Hepatocyte (in vitro differentiated cells): ENCODE measurements around the gene NOS1. TPM values are rescaled to one million over a fixed set of nuclear protein-coding genes. Genes with fewer than 3 reads are reported as not detected.

ENCODE experiments used
- DNase-seq: peaks from one replicate; pipeline ENCODE4 v3.0.0-alpha.2; 2016; ENCODE audit warnings: low spot score
- H2AFZ ChIP-seq: fragments of 200-600 bp; sonication (generic); 2 replicates; pipeline ENCODE4 v1.6.0; 2016; ENCODE audit warnings: antibody characterized with exemption, mild to moderate bottlenecking
- H3K27ac ChIP-seq: fragments of 200-600 bp; sonication (generic); 2 replicates; pipeline ENCODE4 v1.5.1; 2016; ENCODE audit warnings: mild to moderate bottlenecking
- H3K27me3 ChIP-seq: fragments of 200-600 bp; sonication (generic); 2 replicates; pipeline ENCODE4 v1.6.1; 2016
- H3K36me3 ChIP-seq: fragments of 200-600 bp; sonication (generic); replicated peaks from 2 replicates; pipeline ENCODE4 v1.5.1; 2016; ENCODE audit warnings: low read depth; ENCODE audit not compliant: insufficient read depth
- H3K4me1 ChIP-seq: fragments of 200-600 bp; sonication (generic); 2 replicates; pipeline ENCODE4 v1.5.1; 2016; ENCODE audit warnings: mild to moderate bottlenecking, moderate library complexity; ENCODE audit not compliant: insufficient read depth
- H3K4me2 ChIP-seq: fragments of 200-600 bp; sonication (generic); 2 replicates; pipeline ENCODE4 v1.6.0; 2016
- H3K4me3 ChIP-seq: fragments of 200-600 bp; sonication (generic); 2 replicates; pipeline ENCODE4 v1.5.1; 2016; ENCODE audit warnings: mild to moderate bottlenecking
- H3K79me2 ChIP-seq: fragments of 200-600 bp; sonication (generic); 2 replicates; pipeline ENCODE4 v1.6.0; 2017; ENCODE audit warnings: mild to moderate bottlenecking
- H3K9me2 ChIP-seq: fragments of 200-600 bp; sonication (generic); replicated peaks from 2 replicates; pipeline ENCODE4 v1.6.0; 2017; ENCODE audit warnings: mild to moderate bottlenecking; ENCODE audit not compliant: insufficient read depth
- H3K9me3 ChIP-seq: fragments of 200-600 bp; sonication (generic); 2 replicates; pipeline ENCODE4 v1.5.1; 2016; ENCODE audit warnings: low read depth, mild to moderate bottlenecking
- H4K20me1 ChIP-seq: fragments of 200-600 bp; sonication (generic); 2 replicates; pipeline ENCODE4 v1.6.0; 2016; ENCODE audit warnings: mild to moderate bottlenecking; ENCODE audit not compliant: insufficient read depth, poor library complexity, severe bottlenecking
- EZH2 ChIP-seq: fragments of 200-600 bp; sonication (generic); IDR thresholded peaks from 2 replicates; pipeline ENCODE4 v1.6.1; 2016; ENCODE audit warnings: antibody characterized with exemption, mild to moderate bottlenecking, borderline replicate concordance
- EZH2phosphoT487 ChIP-seq: fragments of 200-600 bp; sonication (generic); IDR thresholded peaks from one replicate; pipeline ENCODE4 v1.6.1; 2018; ENCODE audit warnings: antibody characterized with exemption, mild to moderate bottlenecking, low read depth, moderate library complexity; ENCODE audit not compliant: unreplicated experiment, severe bottlenecking
- WGBS: methylation state at CpG from one replicate; pipeline ENCODE4 v1.1.6; 2016; ENCODE audit warnings: low lambda C conversion rate; ENCODE audit errors: missing lambda C conversion rate; 5-methylcytosine and 5-hydroxymethylcytosine counted together
- polyA plus RNA-seq: library from polyadenylated mRNA; unstranded; fragments of >200 nt; fragmentation: Nextera tagmentation; extraction: Ambion mirVana; gene quantifications from 2 replicates; pipeline ENCODE4 v1.2.1, GENCODE V29; 2016
- total RNA-seq: library from RNA; depleted of rRNA; stranded (reverse); fragments of >200 nt; gene quantifications from 2 replicates; pipeline ENCODE4 v1.2.3, GENCODE V29; 2014
- TF ChIP-seq, protein P1 (sequence below): fragments of 200-600 bp; sonication (generic); IDR thresholded peaks from 2 replicates; pipeline ENCODE4 v1.5.1; 2016; ENCODE audit warnings: antibody characterized with exemption, mild to moderate bottlenecking; ENCODE audit not compliant: poor library complexity

The NOS1 gene
- total and polyA plus RNA-seq, 2 experiments from 2014 or later: not detected

DNA sequence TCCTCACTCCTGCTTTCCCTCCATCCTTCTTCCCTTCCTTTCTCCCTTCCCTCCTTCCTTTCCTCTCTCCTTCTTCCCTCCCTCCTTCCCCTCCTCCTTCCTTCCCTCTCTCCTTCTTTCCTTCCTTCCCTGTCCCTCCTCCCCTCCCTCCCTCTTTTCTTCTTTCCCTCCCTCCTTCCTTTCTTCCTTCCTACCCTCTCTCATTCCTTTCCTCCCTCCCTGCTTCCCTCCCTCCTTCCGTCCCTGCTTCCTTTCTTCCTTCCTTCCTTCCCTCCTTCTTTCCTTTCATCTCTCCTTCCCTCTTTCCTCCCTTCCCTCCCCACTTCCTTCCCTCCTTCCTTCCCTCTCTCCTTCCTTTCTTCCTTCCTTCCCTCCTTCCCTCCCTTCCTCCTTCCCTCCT, 39.0 kb downstream of the NOS1 start:
- Histone ChIP-seq H3K9me2 (no peaks in the 10 kb centered on the region), H3K4me3 (no peak overlapping the region), H3K27ac (no peak overlapping the region), H3K9me3 (no peaks in the 10 kb centered on the region), H3K79me2 (no peaks in the 10 kb centered on the region), H4K20me1 (no peaks in the 10 kb centered on the region), H2AFZ (no peak overlapping the region), H3K27me3 (peaks cover 5% of the 10 kb centered on the region), H3K4me2 (no peak overlapping the region), H3K4me1 (no peaks in the 10 kb centered on the region), H3K36me3 (no peaks in the 10 kb centered on the region)
- no peak for DNase-seq
- TF ChIP-seq EZH2phosphoT487 (no peak), EZH2 (no peak)
- TF ChIP-seq, protein P1, sequence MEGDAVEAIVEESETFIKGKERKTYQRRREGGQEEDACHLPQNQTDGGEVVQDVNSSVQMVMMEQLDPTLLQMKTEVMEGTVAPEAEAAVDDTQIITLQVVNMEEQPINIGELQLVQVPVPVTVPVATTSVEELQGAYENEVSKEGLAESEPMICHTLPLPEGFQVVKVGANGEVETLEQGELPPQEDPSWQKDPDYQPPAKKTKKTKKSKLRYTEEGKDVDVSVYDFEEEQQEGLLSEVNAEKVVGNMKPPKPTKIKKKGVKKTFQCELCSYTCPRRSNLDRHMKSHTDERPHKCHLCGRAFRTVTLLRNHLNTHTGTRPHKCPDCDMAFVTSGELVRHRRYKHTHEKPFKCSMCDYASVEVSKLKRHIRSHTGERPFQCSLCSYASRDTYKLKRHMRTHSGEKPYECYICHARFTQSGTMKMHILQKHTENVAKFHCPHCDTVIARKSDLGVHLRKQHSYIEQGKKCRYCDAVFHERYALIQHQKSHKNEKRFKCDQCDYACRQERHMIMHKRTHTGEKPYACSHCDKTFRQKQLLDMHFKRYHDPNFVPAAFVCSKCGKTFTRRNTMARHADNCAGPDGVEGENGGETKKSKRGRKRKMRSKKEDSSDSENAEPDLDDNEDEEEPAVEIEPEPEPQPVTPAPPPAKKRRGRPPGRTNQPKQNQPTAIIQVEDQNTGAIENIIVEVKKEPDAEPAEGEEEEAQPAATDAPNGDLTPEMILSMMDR: no peak
- no CpG with 5 or more reads among the region's 1 CpG for WGBS

DNA sequence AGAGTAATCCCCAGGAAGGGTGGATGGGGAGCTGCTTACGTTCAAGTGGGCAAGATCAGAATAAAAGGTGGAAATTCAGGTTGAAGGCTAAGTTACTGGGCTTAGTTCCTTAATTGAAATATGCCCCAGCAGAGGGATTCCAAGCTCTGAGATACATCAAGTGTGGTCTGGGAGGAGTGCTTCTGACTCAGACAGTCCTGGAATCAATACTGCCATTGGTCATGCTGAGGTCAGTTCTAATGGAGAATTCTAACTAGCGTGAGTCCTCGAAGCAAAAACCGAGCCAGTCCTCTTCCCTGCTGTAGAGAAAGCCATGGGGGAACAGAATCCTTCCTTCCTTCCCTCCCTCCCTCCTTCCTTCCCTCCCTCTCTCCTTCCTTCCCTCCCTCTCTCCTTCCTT, 39.9 kb downstream of the NOS1 start:
- H3K4me3 ChIP-seq: no peak overlapping the region
- 83% methylated on average over 4 of the region's 4 CpGs for WGBS
- H3K9me3 ChIP-seq: no peaks in the 10 kb centered on the region
- peaks cover 5% of the 10 kb centered on the region for H3K27me3 ChIP-seq
- no peak overlapping the region for H3K27ac ChIP-seq
- H3K9me2 ChIP-seq: no peaks in the 10 kb centered on the region
- no peak overlapping the region for H3K4me2 ChIP-seq
- no peak overlapping the region for H2AFZ ChIP-seq
- no peaks in the 10 kb centered on the region for H3K36me3 ChIP-seq
- H3K4me1 ChIP-seq: no peaks in the 10 kb centered on the region
- no peak for TF ChIP-seq EZH2
- TF ChIP-seq, protein P1: no peak
- no peak for TF ChIP-seq EZH2phosphoT487
- H4K20me1 ChIP-seq: no peaks in the 10 kb centered on the region
- no peak for DNase-seq
- H3K79me2 ChIP-seq: no peaks in the 10 kb centered on the region

DNA sequence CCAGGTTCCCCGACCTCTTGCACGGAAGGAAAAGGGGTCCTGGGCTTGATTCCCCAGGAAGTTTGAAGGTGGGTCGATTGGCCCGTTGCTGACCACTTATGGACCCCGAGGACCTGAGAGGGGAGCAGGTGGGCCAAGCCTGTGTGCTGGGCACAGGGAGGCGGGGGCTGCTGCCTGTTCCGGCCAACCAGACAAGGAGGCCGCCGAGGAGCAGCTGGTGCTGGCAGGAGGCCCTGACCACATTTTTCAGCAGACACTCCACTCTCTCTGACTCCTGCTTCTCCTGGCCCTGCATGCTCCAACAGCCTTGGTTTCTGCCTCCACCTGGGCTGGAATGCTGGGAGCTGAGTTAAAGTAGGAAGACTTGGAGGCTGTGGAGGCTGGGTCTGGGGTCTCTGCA, 42.8 kb downstream of the NOS1 start:
- Histone ChIP-seq H3K9me3 (no peaks in the 10 kb centered on the region), H3K4me2 (no peak overlapping the region), H2AFZ (no peak overlapping the region), H3K9me2 (no peaks in the 10 kb centered on the region), H3K27me3 (peaks cover 5% of the 10 kb centered on the region), H3K36me3 (no peaks in the 10 kb centered on the region), H3K4me1 (no peaks in the 10 kb centered on the region), H4K20me1 (no peaks in the 10 kb centered on the region), H3K27ac (no peak overlapping the region), H3K4me3 (no peak overlapping the region), H3K79me2 (no peaks in the 10 kb centered on the region)
- TF ChIP-seq, protein P1: no peak
- TF ChIP-seq EZH2phosphoT487: no peak
- no peak for TF ChIP-seq EZH2
- WGBS: 84% methylated on average over 9 of the region's 9 CpGs
- DNase-seq: no peak

DNA sequence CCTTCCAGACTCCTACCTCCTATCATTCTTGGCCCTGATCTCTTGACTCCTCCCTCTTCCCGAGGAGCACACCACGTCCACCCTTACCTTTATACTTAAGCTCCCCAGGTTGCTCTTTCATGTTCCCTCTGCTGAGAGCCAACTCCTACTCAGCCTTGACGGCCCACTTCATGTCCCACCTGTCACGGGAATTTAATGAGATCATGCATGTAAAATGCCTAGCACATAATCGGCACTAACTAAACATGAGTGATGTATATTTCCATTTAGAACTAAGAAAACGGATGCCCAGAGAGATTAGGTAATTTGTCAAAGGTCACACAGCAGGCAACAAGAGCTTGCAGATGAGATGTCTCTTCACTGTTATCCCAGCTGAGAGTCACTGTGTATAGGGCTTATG, 45.1 kb downstream of the NOS1 start:
- no peak for DNase-seq
- Histone ChIP-seq H2AFZ (no peak overlapping the region), H3K79me2 (no peaks in the 10 kb centered on the region), H3K36me3 (no peaks in the 10 kb centered on the region), H3K4me1 (no peaks in the 10 kb centered on the region), H4K20me1 (no peaks in the 10 kb centered on the region), H3K4me2 (no peak overlapping the region), H3K4me3 (no peak overlapping the region), H3K9me2 (no peaks in the 10 kb centered on the region), H3K27ac (no peak overlapping the region), H3K9me3 (no peaks in the 10 kb centered on the region), H3K27me3 (no peaks in the 10 kb centered on the region)
- TF ChIP-seq EZH2phosphoT487 (no peak), EZH2 (no peak)
- TF ChIP-seq, protein P1: no peak
- WGBS: 70% methylated on average over 6 of the region's 6 CpGs
